Stimulated activated CD4-positive, alpha-beta T cell treated with anti-CD3 and anti-CD28 coated beads, Interleukin-12 subunit alpha, Interleukin-12 subunit beta, amount 100 ng/mL, for 24 hours (primary cell): ENCODE measurements around the gene DBET.
"Not testable (repeated sequence)": the region's sequence is repeated elsewhere in the genome, so short reads cannot be mapped to it uniquely, and the experiment has no call there.

Experiments used
- DNase-seq, 2 experiments: peaks; one replicate each; pipeline ENCODE4 v3.0.0-alpha.2; 2020; ENCODE audit warnings: low read depth in 2 of 2

DBET gene

DNA sequence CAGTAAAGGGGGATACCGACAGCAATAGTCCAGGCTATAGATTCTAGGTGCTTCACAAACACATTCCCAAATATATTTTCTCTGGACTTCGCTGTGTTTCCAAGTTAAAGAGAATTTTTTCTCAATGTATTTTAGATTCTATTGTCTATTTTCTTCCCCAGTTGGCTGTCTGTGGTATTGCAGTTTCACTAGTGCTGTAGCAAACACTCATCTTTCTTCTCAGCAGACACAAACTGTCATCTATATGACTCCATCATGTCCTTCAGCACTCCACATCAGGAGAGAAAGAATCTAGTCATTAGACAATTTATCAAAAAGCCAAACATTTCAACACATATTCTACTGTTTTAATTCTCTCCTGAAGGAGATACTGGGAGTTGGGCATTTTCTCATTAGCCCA lies at the start of gene DBET:
Gene DBET (plus strand): TSS at position 161 of the 400 bp plus-strand sequence.
- DNase-seq: not testable (repeated sequence)

DNA sequence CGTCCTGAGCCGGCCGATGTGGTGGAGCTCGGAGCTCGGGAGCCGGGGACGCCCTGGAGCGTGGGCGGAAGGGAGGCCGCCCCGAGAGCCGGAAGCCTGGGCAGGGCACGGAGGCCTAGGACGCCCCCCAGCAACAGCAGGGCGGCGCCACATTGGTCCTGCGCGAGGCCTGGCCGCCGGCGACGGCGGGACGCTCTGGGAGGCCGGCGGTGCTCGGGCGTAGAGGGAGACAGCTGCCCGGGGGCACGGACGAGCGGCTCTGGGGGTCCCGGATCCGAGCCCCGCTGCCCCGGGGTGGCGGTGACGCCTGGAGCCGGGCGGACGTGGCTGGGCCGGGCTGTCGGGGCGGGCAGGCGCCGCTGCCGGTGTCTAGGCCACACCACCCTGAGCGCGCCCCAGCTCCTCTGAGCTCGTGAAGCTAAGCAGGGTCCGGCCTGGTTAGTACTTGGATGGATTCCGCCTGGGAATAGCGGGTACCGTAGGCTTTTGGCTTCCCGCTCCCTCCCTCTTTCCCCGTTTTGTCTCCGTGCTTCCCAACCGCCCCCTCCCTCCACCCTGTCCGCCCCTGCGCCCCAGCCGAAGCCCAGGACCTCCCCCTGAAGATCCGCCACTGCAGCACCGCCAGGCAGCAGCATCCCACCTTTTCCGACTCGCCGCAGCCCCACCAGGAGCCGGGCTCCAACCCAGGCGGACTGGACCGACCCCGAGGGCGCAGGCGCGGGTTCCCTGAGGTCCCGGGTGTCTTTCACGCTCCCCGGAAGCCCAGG lies 49.3 kb upstream of the DBET start:
- no peak for DNase-seq

DNA sequence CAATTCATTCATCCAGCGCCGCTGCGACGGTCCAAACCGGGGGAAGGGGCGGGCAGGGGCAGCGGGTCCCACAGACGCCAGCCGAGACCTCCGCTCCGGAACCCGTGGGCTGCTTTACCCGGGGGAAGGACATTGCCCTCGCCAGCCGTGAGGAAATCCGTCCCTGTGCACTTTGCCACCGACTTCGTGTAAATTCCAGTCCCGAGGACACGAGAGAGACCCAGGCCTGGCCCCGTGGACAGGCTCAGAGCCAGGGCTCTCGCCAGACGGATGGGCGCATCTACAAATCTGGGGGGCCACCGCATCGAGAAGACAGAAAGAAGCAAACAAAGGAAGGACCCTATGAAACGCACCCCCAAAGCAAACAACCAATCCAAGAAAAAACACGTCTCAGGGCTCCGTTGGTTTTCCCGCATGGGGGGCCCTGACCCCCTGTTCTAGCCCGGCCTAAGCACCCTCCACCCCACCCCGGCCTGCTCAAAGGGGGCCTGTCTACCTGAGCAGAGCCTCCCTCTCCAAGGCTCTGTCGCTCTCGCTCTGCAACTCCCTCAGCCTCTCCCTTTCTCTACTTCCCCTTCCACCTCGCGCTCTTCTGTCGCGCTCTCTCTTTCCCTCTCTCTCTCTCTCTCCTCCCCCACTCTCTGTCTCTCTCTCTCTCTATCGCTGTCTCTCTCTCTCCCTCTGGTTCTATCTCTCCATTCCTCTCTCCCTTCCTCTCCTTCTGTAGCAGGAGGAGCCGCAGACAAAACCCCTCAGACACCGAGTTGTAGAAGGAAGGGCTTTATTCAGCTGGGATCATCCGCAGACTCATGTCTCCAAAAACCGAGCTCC lies 48.5 kb upstream of the DBET start:
- no peak for DNase-seq

GRCh38 chr4:190016369-190017289 lies 47.7 kb upstream of the DBET start:
- no peak for DNase-seq

DNA sequence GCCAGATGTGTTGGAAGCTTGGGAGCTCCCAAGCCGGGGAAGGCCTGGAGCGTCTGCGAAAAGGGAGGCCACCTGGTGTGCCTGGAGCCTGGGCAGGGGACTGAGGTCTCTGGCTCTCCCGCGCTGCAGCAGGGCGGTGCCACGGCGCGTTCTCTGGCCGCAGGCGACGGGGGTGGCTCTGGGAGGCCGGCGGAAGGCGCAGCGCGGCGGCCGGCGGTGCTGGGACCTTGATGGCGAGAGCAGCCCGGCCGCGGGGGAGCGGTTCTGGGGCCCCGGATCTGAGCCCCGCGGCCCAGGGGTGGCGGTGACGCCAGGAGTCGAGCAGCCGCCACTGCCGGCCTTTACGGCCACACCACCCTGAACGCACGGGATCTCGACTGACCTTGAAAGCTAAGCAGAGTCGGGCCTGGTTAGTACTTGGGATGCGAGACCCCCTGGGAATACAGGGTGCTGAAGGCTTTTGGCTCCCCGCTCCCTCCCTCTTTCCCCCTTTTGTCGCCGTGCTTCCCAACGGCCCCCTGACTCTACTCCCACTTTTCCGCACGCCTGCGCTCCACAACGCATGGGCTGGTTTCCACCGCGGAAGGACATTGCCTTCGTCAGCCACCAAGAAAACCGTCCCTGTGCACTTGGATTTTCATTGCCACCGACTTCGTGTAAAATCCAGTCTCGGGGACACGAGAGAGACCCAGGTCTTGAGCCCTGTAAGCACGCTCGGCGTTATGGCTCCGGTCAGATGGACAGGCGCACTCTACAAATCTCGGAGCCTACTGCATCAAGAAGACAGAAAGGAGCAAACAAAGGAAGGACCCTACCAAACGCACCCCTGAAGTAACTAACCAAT lies 46.7 kb upstream of the DBET start:
- DNase-seq: no peak

DNA sequence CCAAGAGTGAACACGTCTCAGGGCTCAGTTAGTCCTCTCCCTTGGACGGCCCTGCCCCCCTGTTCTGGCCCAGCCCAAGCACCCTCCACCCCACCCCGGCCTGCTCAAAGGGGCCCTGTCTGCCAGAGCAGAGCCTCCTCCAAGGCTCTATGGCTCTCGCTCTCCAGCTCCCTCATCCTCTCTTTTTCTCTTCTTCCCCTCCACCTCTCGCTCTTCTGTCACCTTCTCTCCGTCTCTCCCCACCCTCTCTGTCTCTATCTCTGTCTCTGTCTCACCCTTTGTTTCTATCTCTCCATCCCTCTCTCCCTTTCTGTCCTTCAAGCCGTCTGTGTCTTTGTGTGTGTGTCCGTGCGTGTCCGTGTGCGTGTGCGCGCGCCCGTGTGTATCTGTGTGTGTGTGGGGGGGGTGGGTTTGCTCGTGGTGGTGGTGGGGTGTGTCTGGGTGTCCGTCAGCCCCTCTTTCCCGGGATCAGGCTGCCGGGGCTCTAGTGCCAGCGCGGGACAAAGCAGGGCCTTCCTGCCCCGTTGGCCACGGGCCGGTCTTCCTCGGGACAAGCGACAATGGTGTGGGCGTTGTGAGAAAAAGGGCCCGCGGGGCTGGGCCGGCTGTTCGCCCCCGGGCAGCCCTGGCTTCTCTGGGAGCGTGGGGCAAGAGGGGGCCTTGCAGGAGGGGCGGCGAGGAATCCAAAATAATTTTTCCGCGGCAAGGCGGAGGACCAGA lies 45.9 kb upstream of the DBET start:
- no peak for DNase-seq

DNA sequence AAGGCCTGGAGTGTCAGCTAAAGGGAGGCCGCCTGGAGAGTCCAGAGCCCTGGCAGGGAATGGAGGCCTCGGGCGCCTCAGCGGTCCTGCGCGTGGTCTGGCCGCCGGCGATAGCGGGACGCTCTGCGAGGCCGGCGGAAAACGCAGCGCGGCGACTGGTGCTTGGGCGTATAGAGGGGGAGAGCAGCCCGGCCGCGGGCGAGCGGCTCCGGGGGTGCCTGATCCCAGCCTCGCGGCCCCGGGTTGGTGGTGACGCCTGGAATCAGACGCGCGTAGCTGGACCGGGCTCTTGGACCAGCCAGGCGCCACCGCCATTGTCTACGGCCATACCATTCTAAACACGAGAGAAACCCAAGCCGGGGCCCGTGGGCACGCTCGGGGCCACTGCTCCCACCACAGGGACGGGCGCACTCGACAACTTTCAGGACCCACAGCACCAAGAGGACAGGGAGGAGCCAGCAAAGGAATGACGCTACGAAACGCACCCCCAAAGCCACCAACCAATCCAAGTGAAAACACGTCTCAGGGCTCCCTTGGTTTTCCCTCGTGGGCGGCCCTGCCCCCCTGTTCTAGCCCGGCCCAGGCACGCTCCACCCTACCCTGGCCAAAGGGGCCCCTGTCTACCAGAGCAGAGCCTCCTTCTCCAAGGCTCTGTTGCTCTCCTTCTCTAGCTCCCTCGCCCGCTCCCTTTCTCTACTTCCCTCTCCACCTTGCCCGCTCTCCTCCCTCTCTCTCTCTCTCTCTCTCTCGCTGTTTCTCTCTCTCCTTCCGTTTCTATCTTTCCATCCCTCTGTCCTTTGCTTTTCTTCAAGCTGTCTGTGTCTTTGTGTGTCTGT lies 45.1 kb upstream of the DBET start:
- no peak for DNase-seq

GRCh38 chr4:190019859-190020463 lies 44.3 kb upstream of the DBET start:
- not testable (repeated sequence) for DNase-seq

DNA sequence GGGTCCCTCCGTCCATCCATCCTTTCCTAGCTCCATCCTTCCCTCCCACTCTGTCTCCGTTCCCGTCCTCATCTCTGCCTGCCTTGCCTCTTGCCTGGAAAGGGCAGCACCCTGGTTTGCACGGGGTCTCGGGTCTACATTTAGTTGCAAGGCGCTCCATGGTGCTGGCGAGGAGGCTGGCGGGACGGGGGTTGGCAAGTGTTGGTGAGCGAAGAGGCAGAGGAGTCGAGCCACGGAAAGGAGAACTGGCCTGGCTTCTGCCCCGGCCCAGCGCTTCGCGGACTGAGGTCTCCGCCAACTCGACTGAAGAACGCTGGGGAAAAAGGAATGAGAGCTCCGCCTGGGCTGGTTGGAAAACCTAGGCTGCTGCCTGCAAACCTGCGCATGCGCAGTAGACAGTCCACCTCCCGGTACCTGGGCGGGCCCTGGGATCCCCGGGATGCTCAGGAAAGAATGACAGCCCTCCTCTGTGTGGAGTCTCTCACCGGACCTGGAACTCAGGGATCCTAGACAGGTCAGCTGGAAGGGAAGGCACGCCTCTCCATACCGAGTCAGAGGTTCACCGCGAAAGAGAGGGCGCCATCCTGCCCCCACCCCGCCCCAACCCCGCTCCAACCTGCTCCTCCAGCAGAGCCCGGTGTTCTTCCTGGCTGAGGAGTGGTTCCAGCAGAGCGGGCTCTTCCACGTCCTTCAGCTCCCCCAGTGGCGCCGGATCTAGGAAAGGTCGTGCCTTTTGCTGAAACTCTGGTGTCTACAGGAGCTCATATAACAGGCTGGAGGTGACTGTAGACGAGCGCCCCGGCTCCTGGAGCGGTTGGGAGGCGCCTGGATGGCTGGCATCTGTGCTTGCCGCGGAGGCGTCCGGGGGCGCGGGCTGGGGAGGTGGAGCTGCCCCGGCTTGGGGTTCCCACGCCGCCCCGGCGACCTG lies 43.2 kb upstream of the DBET start:
- DNase-seq: peak in 1 of 2 experiments; percentile 43

DNA sequence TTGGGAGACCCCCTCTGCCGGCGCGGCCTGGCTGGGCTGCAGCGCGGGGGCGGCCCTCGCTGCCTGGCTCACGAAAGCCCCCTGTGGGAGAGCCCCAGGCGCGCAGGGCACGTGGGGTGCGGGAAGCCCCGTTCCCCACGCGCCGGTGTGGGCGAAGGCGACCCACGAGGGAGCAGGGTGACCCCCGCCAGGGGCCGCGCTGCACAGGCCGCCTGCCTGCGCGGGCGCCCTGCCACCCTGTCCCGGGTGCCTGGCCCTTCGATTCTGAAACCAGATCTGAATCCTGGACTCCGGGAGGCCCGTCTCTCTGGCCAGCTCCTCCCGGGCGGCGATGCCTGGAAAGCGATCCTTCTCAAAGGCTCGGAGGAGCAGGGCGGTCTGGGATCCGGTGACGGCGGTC lies 42.3 kb upstream of the DBET start:
- not testable (repeated sequence) for DNase-seq

GRCh38 chr4:190022614-190023281 lies 41.6 kb upstream of the DBET start:
- not testable (repeated sequence) for DNase-seq

DNA sequence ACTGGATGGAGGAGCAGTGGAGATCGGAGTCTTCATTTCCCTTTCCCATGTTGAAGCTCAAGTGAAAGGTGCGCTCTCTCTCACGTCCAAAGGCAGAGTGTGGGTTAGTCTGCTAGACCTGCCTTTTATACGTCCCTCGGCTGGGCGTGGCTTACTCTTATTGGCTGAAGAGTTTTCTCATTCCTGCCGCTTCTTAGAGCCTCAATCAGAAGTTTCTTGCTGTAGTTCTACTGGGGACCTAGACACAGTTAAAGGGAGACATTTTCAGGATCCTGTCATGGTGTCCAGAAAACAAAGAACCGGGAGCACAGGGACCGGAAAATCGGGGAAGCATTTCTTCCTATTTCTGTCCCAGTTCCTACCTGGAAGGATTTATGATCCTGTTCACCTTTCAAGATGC lies 37.1 kb upstream of the DBET start, which contains the start of gene FRG2:
Gene FRG2 (minus strand): TSS at position 101 of the 400 bp plus-strand sequence. CDS start 52 bp downstream, at position 49.
- not testable (repeated sequence) for DNase-seq

GRCh38 chr4:190031264-190031663 lies 33.0 kb upstream of the DBET start:
- not testable (repeated sequence) for DNase-seq

GRCh38 chr4:190037704-190038388 lies 26.5 kb upstream of the DBET start:
- not testable (repeated sequence) for DNase-seq

- not testable (repeated sequence) for DNase-seq
Measured at GRCh38 chr4:190040873-190041272, 23.4 kb upstream of the DBET start.

DNA sequence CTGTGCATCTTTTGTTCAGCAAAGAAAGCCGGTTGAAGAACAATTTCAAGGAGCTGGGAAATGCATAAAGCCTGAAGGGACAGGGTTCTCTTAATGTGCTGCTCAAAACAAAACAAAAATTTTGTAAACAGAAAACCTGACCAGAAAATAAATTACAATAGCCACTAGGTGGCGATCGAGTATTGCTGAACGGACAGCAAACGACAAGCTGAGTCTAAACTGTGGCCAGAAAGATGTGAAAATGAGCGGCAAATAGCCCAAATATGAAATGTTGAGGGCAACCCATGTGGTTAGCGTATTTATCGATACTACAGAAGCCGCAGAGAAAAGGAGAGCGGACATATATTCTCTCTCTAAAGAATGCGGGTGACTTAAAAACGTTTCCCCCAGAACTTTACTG lies 16.7 kb upstream of the DBET start:
- DNase-seq: not testable (repeated sequence)
